CD4-positive, CD25-positive, alpha-beta regulatory T cell (primary cell): ENCODE data around the gene FOXC2. TPM values are rescaled to one million over a fixed set of nuclear protein-coding genes. Genes with fewer than 3 reads are reported as not detected.

Source experiments
- ATAC-seq, 2 donors: fragments of 150-1000 bp; cut with Tn5 transposase; one replicate each; pipeline ENCODE4 v1.10.0; 2021; ENCODE audit warnings: low read depth in 2 of 2, moderate number of reproducible peaks in 2 of 2, moderate library complexity in 1 of 2
- DNase-seq, 3 donors: peaks; one replicate each; pipeline versions ENCODE4 v3.0.0 to v3.0.0-alpha.2; 2012 to 2022; ENCODE audit warnings: mixed read lengths in 1 of 3
- H3K27ac ChIP-seq: one replicate; pipeline ENCODE4 v1.7.0; 2013; ENCODE audit warnings: mild to moderate bottlenecking, low read length; ENCODE audit not compliant: insufficient read depth, poor library complexity, severe bottlenecking
- H3K27me3 ChIP-seq: one replicate; pipeline ENCODE4 v1.7.0; 2013; ENCODE audit warnings: low read length; ENCODE audit not compliant: control insufficient read depth, insufficient read depth
- H3K36me3 ChIP-seq: one replicate; pipeline ENCODE4 v1.7.0; 2013; ENCODE audit warnings: mild to moderate bottlenecking, low read length, moderate library complexity; ENCODE audit not compliant: control insufficient read depth, insufficient read depth
- H3K4me1 ChIP-seq: 2 replicates; pipeline ENCODE4 v1.7.0; 2013; ENCODE audit warnings: mild to moderate bottlenecking, low read length; ENCODE audit not compliant: insufficient read depth, control insufficient read depth, poor library complexity, severe bottlenecking
- H3K4me3 ChIP-seq: one replicate; pipeline ENCODE4 v1.7.0; 2013; ENCODE audit warnings: low read depth, mild to moderate bottlenecking, low read length, moderate library complexity
- H3K9me3 ChIP-seq, 2 experiments: 1 replicate in 1 of 2; 2 replicates in 1 of 2; pipeline ENCODE4 v1.7.0; 2013; ENCODE audit warnings: low read length in 2 of 2, mild to moderate bottlenecking in 1 of 2, moderate library complexity in 1 of 2; ENCODE audit not compliant: control insufficient read depth in 2 of 2
- H3K27ac Mint-ChIP-seq, 3 donors: one replicate each; pipeline ENCODE4 v1.8.0; 2020 to 2022; ENCODE audit warnings: mild to moderate bottlenecking in 3 of 3, mixed read lengths in 3 of 3, moderate library complexity in 2 of 3
- H3K27me3 Mint-ChIP-seq: one replicate; pipeline ENCODE4 v1.8.0; 2022; ENCODE audit warnings: mild to moderate bottlenecking, mixed read lengths
- H3K36me3 Mint-ChIP-seq: one replicate; pipeline ENCODE4 v1.8.0; 2020; ENCODE audit warnings: mixed read lengths
- H3K4me1 Mint-ChIP-seq, 4 donors: one replicate each; pipeline ENCODE4 v1.8.0; 2020 to 2022; ENCODE audit warnings: mixed read lengths in 4 of 4, mild to moderate bottlenecking in 1 of 4
- H3K4me3 Mint-ChIP-seq, 4 donors: one replicate each; pipeline ENCODE4 v1.8.0; 2020 to 2022; ENCODE audit warnings: mild to moderate bottlenecking in 4 of 4, mixed read lengths in 4 of 4, moderate library complexity in 3 of 4
- H3K9me3 Mint-ChIP-seq, 7 donors: one replicate each; pipeline ENCODE4 v1.8.0; 2020 to 2022; ENCODE audit warnings: mixed read lengths in 7 of 7, mild to moderate bottlenecking in 3 of 7, moderate library complexity in 2 of 7
- polyA plus RNA-seq, 4 donors: library from polyadenylated mRNA; unstranded; fragments of 300-500 nt; fragmentation: Illumina TruSeq; gene quantifications; one replicate each; pipeline ENCODE4 v1.2.3, GENCODE V29; 2021
- total RNA-seq: library from RNA; stranded (reverse); gene quantifications from one replicate; pipeline ENCODE4 v1.2.3, GENCODE V29; 2022

Gene FOXC2
- total and polyA plus RNA-seq, 5 donors from 2014 or later: not detected

- H3K4me1 ChIP-seq: peaks cover 15% of the 10 kb centered on the region
- no peaks in the 10 kb centered on the region for H3K9me3 ChIP-seq
- no peaks in the 10 kb centered on the region for H3K36me3 Mint-ChIP-seq
- H3K27ac ChIP-seq: no peak overlapping the region
- H3K9me3 Mint-ChIP-seq: peaks cover 0 to 3% (median 0%) of the 10 kb centered on the region in 7 donors
- no peak for DNase-seq
- no peak for ATAC-seq
- H3K27me3 Mint-ChIP-seq: peaks cover 72% of the 10 kb centered on the region
- H3K36me3 ChIP-seq: no peaks in the 10 kb centered on the region
- H3K27me3 ChIP-seq: peaks cover 9% of the 10 kb centered on the region
- H3K4me3 ChIP-seq: no peak overlapping the region
- no peak overlapping the region for H3K27ac Mint-ChIP-seq
- H3K4me1 Mint-ChIP-seq: peaks cover 0 to 21% (median 2%) of the 10 kb centered on the region in 4 donors
- H3K4me3 Mint-ChIP-seq: no peak overlapping the region
Measured at GRCh38 chr16:86577314-86577971, 10.8 kb downstream of the FOXC2 start.

- H3K27ac ChIP-seq: no peak within 1 kb of the TSS
- Mint-ChIP-seq H3K4me1 (peaks cover 0 to 21% (median 2%) of the 10 kb centered on the region in 4 donors), H3K27ac (no peak within 1 kb of the TSS), H3K27me3 (peaks cover 75% of the 10 kb centered on the region), H3K9me3 (peaks cover 0 to 3% (median 0%) of the 10 kb centered on the region in 7 donors), H3K4me3 (peak within 1 kb of the TSS in 2 of 4 donors; percentile 29 to 73), H3K36me3 (no peaks in the 10 kb centered on the region)
- no peak within 1 kb of the TSS for H3K4me3 ChIP-seq
- ATAC-seq (no peak), DNase-seq (no peak)
- H3K9me3 ChIP-seq: no peaks in the 10 kb centered on the region
- peaks cover 15% of the 10 kb centered on the region for H3K4me1 ChIP-seq
- no peaks in the 10 kb centered on the region for H3K36me3 ChIP-seq
- peaks cover 9% of the 10 kb centered on the region for H3K27me3 ChIP-seq
Measured at GRCh38 chr16:86578061-86578599, 11.5 kb downstream of the FOXC2 start, which contains the start of gene FOXL1. Gene FOXL1 (plus strand): TSS chr16:86578549. CDS start chr16:86578724, 175 bp downstream.

GRCh38 chr16:86578611-86579267 lies 12.1 kb downstream of the FOXC2 start:
- H3K27ac ChIP-seq: no peak overlapping the region
- H3K9me3 ChIP-seq: no peaks in the 10 kb centered on the region
- ATAC-seq: no peak
- H3K27me3 ChIP-seq: peaks cover 9% of the 10 kb centered on the region
- peaks cover 0 to 20% (median 2%) of the 10 kb centered on the region in 4 donors for H3K4me1 Mint-ChIP-seq
- H3K36me3 Mint-ChIP-seq: no peaks in the 10 kb centered on the region
- DNase-seq: no peak
- H3K27ac Mint-ChIP-seq: no peak overlapping the region
- H3K4me3 Mint-ChIP-seq: no peak overlapping the region
- peaks cover 0 to 3% (median 0%) of the 10 kb centered on the region in 7 donors for H3K9me3 Mint-ChIP-seq
- no peaks in the 10 kb centered on the region for H3K36me3 ChIP-seq
- peaks cover 15% of the 10 kb centered on the region for H3K4me1 ChIP-seq
- H3K4me3 ChIP-seq: no peak overlapping the region
- peaks cover 75% of the 10 kb centered on the region for H3K27me3 Mint-ChIP-seq

GRCh38 chr16:86579268-86580062 lies 12.8 kb downstream of the FOXC2 start:
- H3K27ac Mint-ChIP-seq: no peak overlapping the region
- no peak for DNase-seq

GRCh38 chr16:86580063-86580790 lies 13.6 kb downstream of the FOXC2 start:
- no peak for ATAC-seq
- Histone ChIP-seq H3K4me3 (no peak overlapping the region), H3K27ac (no peak overlapping the region), H3K9me3 (no peaks in the 10 kb centered on the region), H3K36me3 (no peaks in the 10 kb centered on the region), H3K27me3 (peaks cover 6% of the 10 kb centered on the region), H3K4me1 (peaks cover 15% of the 10 kb centered on the region)
- no peak for DNase-seq
- Mint-ChIP-seq H3K27me3 (peaks cover 65% of the 10 kb centered on the region), H3K4me1 (peaks cover 0 to 18% (median 2%) of the 10 kb centered on the region in 4 donors), H3K4me3 (no peak overlapping the region), H3K9me3 (peaks cover 0 to 3% (median 0%) of the 10 kb centered on the region in 7 donors), H3K27ac (no peak overlapping the region), H3K36me3 (no peaks in the 10 kb centered on the region)

More at GRCh38 chr16:86579268-86580062, 12.8 kb downstream of the FOXC2 start:
- H3K4me3 ChIP-seq: no peak overlapping the region
- no peak overlapping the region for H3K27ac ChIP-seq
- peaks cover 0 to 18% (median 2%) of the 10 kb centered on the region in 4 donors for H3K4me1 Mint-ChIP-seq
- H3K4me1 ChIP-seq: peaks cover 15% of the 10 kb centered on the region
- peaks cover 0 to 3% (median 0%) of the 10 kb centered on the region in 7 donors for H3K9me3 Mint-ChIP-seq
- H3K9me3 ChIP-seq: no peaks in the 10 kb centered on the region
- H3K36me3 Mint-ChIP-seq: no peaks in the 10 kb centered on the region
- peaks cover 6% of the 10 kb centered on the region for H3K27me3 ChIP-seq
- no peak overlapping the region for H3K4me3 Mint-ChIP-seq
- no peaks in the 10 kb centered on the region for H3K36me3 ChIP-seq
- no peak for ATAC-seq
- peaks cover 70% of the 10 kb centered on the region for H3K27me3 Mint-ChIP-seq

GRCh38 chr16:86580791-86581170 lies 14.2 kb downstream of the FOXC2 start:
- H3K9me3 ChIP-seq: no peaks in the 10 kb centered on the region
- H3K27me3 ChIP-seq: peaks cover 3% of the 10 kb centered on the region
- H3K4me1 ChIP-seq: peaks cover 12% of the 10 kb centered on the region
- H3K27ac Mint-ChIP-seq: no peak overlapping the region
- no peaks in the 10 kb centered on the region for H3K36me3 Mint-ChIP-seq
- no peak overlapping the region for H3K4me3 Mint-ChIP-seq
- no peak overlapping the region for H3K4me3 ChIP-seq
- peaks cover 60% of the 10 kb centered on the region for H3K27me3 Mint-ChIP-seq
- H3K4me1 Mint-ChIP-seq: peaks cover 0 to 18% (median 2%) of the 10 kb centered on the region in 4 donors
- no peak overlapping the region for H3K27ac ChIP-seq
- ATAC-seq: no peak
- no peaks in the 10 kb centered on the region for H3K36me3 ChIP-seq
- DNase-seq: no peak
- peaks cover 0 to 3% (median 0%) of the 10 kb centered on the region in 7 donors for H3K9me3 Mint-ChIP-seq

GRCh38 chr16:86581458-86581857 lies 14.8 kb downstream of the FOXC2 start:
- Histone ChIP-seq H3K9me3 (no peaks in the 10 kb centered on the region), H3K4me1 (peaks cover 5% of the 10 kb centered on the region), H3K27me3 (peaks cover 3% of the 10 kb centered on the region), H3K4me3 (no peak overlapping the region), H3K27ac (no peak overlapping the region), H3K36me3 (no peaks in the 10 kb centered on the region)
- DNase-seq: no peak
- Mint-ChIP-seq H3K27ac (no peak overlapping the region), H3K4me1 (peaks cover 0 to 14% (median under 1%) of the 10 kb centered on the region in 4 donors), H3K36me3 (no peaks in the 10 kb centered on the region), H3K4me3 (no peak overlapping the region), H3K27me3 (peaks cover 53% of the 10 kb centered on the region), H3K9me3 (peaks cover 0 to 3% (median 0%) of the 10 kb centered on the region in 7 donors)
- no peak for ATAC-seq
